Activated CD8-positive, alpha-beta memory T cell treated with anti-CD3 and anti-CD28 coated beads, Interleukin-2, amount 50 U/mL, for 1 hour (primary cell): ENCODE measurements around the gene B3GAT2.

Source experiments
- DNase-seq: peaks from one replicate; pipeline ENCODE4 v3.0.0-alpha.2; 2020; ENCODE audit errors: extremely low read depth

The B3GAT2 gene

GRCh38 chr6:70843328-70843918, 113.4 kb downstream of the B3GAT2 start:
- no peak for DNase-seq

GRCh38 chr6:70842541-70842940, 114.3 kb downstream of the B3GAT2 start:
- DNase-seq: no peak

- no peak for DNase-seq
These were observed 115.7 kb downstream of the B3GAT2 start for GRCh38 chr6:70841112-70841511.

GRCh38 chr6:70839286-70840266, 117.3 kb downstream of the B3GAT2 start:
- no peak for DNase-seq

DNA sequence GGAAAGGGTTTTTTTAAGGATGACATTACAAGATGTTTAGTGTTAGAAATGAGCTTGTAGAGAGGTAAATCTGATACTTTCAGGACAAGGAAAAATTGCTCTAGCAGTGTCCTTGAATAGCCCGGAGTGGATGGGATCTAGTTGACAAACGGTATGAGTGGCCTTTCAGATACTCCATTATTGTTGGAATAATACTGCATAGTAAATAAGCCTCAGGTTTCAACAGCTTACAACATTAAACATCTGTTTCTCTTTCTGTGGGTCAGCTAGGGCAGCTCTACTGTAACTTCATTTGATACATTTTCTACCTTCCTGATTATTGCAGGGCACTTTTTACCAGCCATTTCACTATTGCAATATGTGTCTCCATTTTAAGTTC, 118.0 kb downstream of the B3GAT2 start:
- DNase-seq: no peak

DNA sequence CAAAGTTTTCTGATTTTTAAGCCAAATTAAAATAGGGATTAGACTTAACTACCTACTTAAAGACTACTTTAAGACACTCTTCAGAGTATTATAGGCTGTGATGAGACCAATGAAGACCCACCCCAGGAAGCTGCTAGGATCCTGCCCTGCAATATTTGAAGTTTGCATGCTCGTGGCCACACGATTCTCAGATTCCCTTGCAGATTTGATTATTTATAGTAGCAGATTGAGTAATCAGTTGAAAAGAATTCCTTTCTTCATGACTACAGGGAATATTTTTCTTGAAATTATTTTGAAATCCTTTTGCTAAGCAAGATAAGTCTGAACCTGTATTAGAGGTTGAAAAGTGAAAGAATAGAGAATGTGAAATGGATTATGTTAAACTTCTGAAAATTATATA, 122.3 kb downstream of the B3GAT2 start:
- no peak for DNase-seq

DNA sequence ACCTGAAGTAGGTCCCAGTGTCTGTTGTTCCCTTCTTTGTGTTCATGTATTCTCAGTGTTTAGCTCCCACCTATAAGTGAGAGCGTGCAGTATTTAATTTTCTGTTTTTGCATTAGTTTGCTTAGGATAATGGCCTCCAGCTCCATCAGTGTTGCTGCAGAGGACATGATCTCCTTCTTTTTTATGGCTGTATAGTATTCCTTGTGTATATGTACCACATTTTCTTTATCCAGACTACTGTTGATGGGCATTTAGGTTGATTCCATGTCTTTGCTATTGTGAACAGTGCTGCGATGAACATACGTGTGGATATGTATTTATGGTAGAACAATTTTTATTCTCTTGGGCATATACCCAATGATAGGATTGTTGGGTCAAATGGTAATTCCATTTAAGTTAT, 125.4 kb downstream of the B3GAT2 start:
- no peak for DNase-seq

DNA sequence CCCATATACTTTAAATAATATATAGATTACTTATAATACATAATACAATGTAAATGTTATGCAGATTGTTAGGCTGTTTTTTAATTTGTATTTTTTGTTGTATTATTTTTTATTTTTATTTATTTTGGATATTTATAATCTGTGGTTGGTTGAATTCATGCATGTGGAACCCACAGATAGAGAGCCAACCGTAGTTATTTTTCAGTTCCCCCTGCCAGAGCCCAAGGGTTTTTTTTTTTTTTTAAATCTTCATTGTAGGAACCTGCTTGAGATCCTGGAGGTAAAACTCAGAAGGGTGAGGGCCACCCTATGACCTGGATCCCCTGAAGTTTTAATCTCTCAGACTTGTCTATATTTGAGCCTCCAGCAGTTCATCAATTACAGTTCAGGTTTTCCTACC, 133.2 kb downstream of the B3GAT2 start:
- DNase-seq: no peak

DNA sequence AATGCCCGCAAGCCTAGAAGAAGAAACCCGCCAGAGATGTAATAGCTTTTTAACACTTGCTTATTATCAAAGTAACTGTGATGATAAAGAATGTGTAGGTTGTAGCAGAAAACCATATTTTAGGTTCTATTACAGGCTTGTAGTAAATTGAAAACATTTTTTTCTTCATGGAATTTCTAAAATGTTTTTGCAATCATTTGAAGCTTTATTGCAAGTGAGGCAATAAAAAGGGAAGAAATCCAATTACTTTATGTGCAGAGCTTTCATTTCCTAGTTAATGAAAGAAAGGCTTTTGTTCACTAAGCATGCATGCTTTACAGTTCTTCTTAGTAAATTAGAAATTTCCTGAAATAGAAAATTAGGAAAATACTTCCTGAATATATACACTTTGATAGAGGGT, 135.1 kb downstream of the B3GAT2 start:
- DNase-seq: no peak

GRCh38 chr6:70820778-70821177, 136.1 kb downstream of the B3GAT2 start:
- no peak for DNase-seq

DNA sequence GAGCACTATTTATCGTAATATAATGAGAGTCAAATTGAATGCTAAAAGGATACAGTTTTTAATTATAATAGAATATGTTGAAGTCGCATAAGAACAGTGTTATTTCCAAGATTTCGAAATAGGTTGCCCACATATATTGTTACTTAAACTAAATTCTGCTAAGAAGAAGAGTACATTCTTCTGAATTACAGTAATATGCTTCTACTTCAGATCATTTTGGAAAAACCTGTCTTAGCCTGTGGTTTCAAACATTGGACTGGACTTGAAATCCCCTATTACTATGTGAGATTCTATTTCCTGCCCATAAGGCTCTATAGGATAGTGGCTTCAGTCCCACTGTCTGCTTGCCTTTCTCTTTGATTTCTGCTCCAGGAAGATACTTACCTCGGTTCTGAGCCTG, 137.2 kb downstream of the B3GAT2 start:
- no peak for DNase-seq

DNA sequence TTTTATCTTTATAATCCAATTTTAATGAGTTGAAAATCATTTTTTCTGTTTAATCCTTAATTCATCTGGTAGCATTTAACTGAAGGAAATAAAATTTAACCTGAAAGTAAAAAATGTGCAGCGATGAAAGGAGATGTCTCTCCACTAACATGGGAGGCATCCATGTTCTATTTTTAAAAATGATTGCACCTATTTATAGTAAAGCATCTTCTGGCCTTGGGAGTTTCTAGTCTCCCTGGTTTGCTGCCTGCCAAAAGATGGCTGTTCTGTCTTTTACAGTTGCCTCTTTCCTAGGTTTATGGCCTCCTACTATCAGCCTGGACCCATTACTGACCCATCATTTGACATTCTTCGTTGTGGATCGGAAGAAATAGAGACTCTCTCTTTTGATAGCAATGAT, 143.0 kb downstream of the B3GAT2 start:
- no peak for DNase-seq

DNA sequence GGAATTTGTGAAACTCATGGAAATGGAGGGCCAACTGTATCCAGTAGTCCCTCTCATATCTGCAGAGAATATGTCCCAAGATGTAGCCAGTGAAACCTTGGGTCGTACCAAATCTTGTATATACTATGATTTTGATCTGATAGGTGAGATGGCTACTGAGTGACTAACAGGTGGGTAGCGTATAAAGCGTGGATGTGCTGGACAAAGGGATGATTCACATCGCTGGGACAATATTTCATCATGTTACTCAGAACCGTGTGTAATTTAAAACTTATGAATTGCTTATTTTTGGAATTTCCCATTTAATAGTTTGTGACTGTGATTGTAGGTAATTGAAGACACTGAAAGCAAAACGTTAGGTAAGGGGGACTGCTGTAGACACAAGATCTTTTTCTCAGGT, 145.1 kb downstream of the B3GAT2 start:
- no peak for DNase-seq
